SK-N-MC (cell line): ENCODE results near the gene PTPRM.

Source experiments
- DNase-seq: peaks from one replicate; pipeline ENCODE4 v3.0.0-alpha.2; 2011; ENCODE audit warnings: low read depth, low spot score
- H3K27ac ChIP-seq: fragments of 200-600 bp; sonication (generic); 2 replicates; pipeline ENCODE4 v1.5.1; 2016; ENCODE audit warnings: mixed run types
- H3K36me3 ChIP-seq: fragments of 200-600 bp; sonication (generic); 2 replicates; pipeline ENCODE4 v1.6.1; 2017; ENCODE audit warnings: antibody characterized with exemption, low read length, mixed read lengths; ENCODE audit not compliant: insufficient read depth
- H3K4me3 ChIP-seq: fragments of 200-600 bp; sonication (generic); 2 replicates; pipeline ENCODE4 v1.5.1; 2016
- H3K9ac ChIP-seq: fragments of 200-600 bp; sonication (generic); 2 replicates; pipeline ENCODE4 v1.8.0; 2017; ENCODE audit warnings: mixed run types, mixed read lengths; ENCODE audit not compliant: insufficient read length
- H3K9me3 ChIP-seq: fragments of 200-600 bp; sonication (generic); 2 replicates; pipeline ENCODE4 v1.6.1; 2017; ENCODE audit warnings: low read depth, mild to moderate bottlenecking, antibody characterized with exemption, low read length, moderate library complexity, mixed read lengths
- EZH2 ChIP-seq: fragments of 200-600 bp; sonication (generic); IDR thresholded peaks from one replicate; pipeline ENCODE4 v1.6.1; 2017; ENCODE audit warnings: antibody characterized with exemption
- FOXP2 ChIP-seq: optimal IDR thresholded peaks from 2 replicates; pipeline ENCODE3; 2011; ENCODE audit warnings: mild to moderate bottlenecking, moderate library complexity; ENCODE audit not compliant: insufficient read depth; ENCODE audit errors: extremely low read length, control extremely low read depth
- POLR2AphosphoS5 ChIP-seq: IDR thresholded peaks from 2 replicates; pipeline ENCODE4 v1.6.1; 2012; ENCODE audit warnings: mild to moderate bottlenecking, low read depth, low read length, borderline replicate concordance

PTPRM gene

GRCh38 chr18:7566567-7567473 is at the start of gene PTPRM:
Gene PTPRM (plus strand): TSS chr18:7567316. CDS start chr18:7567819, 503 bp downstream.
- Histone ChIP-seq H3K4me3 (peak within 1 kb of the TSS; percentile 79), H3K9ac (peak within 1 kb of the TSS; percentile 45), H3K27ac (no peak within 1 kb of the TSS), H3K36me3 (no peaks in the 10 kb centered on the region), H3K9me3 (no peaks in the 10 kb centered on the region)
- TF ChIP-seq POLR2AphosphoS5 (no peak), EZH2 (no peak), FOXP2 (no peak)
- no peak for DNase-seq

DNA sequence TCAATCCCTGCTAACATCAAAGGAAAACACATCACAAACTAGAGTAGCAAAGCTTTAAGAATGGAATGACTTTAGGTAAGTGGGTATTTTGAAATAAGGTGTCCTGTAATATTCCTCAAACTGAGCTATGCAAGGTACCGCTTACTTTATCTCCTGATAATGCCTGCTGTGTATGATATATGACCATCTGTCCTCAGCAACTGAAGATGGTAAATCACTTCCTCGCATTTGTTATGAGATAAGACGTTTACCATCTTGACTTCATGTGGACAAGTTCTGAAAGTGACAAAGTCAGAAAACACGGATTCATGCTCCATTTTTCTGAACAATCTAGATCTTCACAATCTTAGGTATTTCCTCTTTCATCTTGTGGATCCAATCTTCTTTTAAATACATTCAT is 49.3 kb upstream of the PTPRM start:
- Histone ChIP-seq H3K27ac (no peak overlapping the region), H3K9ac (no peak overlapping the region), H3K36me3 (no peaks in the 10 kb centered on the region), H3K9me3 (no peaks in the 10 kb centered on the region), H3K4me3 (no peak overlapping the region)
- DNase-seq: no peak
- TF ChIP-seq POLR2AphosphoS5 (no peak), FOXP2 (no peak), EZH2 (no peak)

DNA sequence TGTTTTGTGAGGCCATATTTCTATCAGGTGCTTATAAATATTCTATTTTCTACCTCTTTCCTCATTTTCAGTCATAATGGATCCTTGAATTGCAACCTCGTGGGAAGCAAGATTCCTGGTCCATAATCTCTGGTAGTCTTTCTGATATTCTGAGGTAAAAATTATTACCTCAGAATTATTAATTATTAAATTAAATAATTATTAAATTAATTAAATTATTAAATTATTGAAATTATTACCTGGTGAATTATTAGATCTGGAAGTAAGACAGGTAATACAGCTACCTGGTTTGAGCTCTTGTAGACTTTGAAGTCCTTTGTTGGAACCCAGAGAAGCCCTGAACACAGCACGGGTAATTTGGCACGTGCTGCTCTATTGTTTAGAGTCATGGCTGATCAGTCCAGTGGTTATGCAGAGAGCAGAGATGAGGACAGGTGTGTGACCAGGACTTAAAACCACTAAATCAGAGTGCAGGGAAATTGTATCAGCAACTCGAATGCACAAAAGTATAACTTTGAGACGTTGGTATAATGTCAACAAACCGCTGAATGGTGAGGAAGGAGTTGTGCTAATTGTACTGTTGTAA is 46.8 kb upstream of the PTPRM start:
- H3K4me3 ChIP-seq: no peak overlapping the region
- no peak overlapping the region for H3K9ac ChIP-seq
- no peaks in the 10 kb centered on the region for H3K36me3 ChIP-seq
- no peak overlapping the region for H3K27ac ChIP-seq
- H3K9me3 ChIP-seq: no peaks in the 10 kb centered on the region
- TF ChIP-seq FOXP2 (no peak), POLR2AphosphoS5 (no peak), EZH2 (no peak)
- no peak for DNase-seq

DNA sequence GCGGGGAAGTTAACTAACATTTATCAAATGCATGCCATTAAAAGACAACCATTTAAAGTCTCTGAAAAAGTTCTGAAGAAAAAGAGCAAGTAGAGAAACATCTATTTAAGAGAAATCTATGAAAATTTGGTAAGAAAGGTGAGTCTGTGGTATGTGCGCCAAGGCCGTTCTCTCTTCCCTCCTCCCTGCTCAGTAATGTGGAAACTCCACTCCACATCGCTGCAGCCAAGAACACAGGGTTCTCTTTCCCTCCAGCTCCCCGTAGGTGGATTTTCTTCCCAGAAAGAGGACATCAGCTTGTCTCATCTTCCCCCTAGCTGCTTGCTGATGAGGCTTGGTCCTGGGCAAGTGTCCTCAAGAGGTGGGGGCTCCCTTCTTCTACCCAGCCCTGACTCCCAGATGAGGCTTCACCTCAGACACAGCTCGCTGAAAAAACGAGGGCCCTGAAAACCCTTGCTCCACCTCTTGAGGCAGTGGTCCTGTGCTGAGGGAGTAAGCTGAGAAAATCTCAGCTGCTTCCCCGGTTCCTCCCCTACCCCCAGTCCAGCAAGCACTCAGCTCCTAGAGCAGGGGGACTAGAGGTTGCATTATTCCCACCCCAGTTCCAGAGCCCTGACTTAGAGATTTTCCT is 45.8 kb upstream of the PTPRM start:
- Histone ChIP-seq H3K36me3 (no peaks in the 10 kb centered on the region), H3K27ac (no peak overlapping the region), H3K9ac (no peak overlapping the region), H3K9me3 (no peaks in the 10 kb centered on the region), H3K4me3 (no peak overlapping the region)
- TF ChIP-seq POLR2AphosphoS5 (no peak), EZH2 (no peak), FOXP2 (no peak)
- no peak for DNase-seq

DNA sequence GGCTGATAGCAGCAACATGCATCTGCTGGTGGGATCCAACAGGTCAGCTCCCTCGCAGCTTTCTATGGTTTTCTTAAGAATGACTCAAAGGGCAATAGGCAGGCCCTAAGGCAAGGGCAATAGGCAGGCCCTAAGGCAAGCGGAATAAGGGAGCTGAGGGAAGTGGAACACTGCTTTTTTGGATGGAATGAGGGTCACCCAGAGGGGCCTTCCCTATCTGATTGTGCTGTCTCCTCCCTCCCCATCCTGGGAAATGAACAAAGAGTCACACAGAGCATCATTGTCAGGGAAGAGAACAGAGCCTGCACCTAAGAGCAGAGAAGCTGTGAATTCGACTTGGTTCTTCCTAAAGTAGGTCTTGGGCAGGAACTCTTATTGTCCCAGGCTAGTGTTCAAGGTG is 43.3 kb upstream of the PTPRM start:
- Histone ChIP-seq H3K9me3 (no peaks in the 10 kb centered on the region), H3K4me3 (no peak overlapping the region), H3K36me3 (no peaks in the 10 kb centered on the region), H3K27ac (no peak overlapping the region), H3K9ac (no peak overlapping the region)
- no peak for DNase-seq
- TF ChIP-seq EZH2 (no peak), FOXP2 (no peak), POLR2AphosphoS5 (no peak)

GRCh38 chr18:7524786-7525185 is 42.3 kb upstream of the PTPRM start:
- H3K36me3 ChIP-seq: no peaks in the 10 kb centered on the region
- no peak for DNase-seq
- H3K27ac ChIP-seq: no peak overlapping the region
- H3K4me3 ChIP-seq: no peak overlapping the region
- TF ChIP-seq FOXP2: no peak
- no peak for TF ChIP-seq POLR2AphosphoS5
- TF ChIP-seq EZH2: no peak
- no peak overlapping the region for H3K9ac ChIP-seq
- H3K9me3 ChIP-seq: no peaks in the 10 kb centered on the region

DNA sequence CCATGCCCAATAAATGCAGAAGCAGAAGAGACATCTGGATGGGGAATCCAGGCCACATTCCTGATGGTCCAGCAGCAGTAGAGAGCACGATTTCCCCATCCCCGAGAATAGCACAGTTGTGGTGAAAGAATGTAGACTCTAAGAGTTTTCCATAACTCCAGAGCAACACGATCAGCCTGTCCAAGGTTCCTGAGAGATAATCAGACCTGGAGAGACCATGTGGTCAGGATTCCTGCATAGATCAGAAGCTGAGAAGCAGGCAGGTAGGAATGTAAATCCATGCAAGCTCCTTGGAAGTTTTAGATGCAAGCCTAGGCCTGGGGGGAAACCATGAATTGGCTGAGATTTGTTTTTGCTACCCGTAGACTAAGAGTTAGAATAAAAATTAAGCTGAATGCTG is 34.2 kb upstream of the PTPRM start:
- Histone ChIP-seq H3K4me3 (no peak overlapping the region), H3K9ac (no peak overlapping the region)

GRCh38 chr18:7535436-7536205 is 31.5 kb upstream of the PTPRM start:
- no peak for TF ChIP-seq POLR2AphosphoS5

More for the DNA sequence above, 34.2 kb upstream of the PTPRM start:
- H3K36me3 ChIP-seq: no peaks in the 10 kb centered on the region
- TF ChIP-seq FOXP2: no peak
- TF ChIP-seq POLR2AphosphoS5: no peak
- no peak for TF ChIP-seq EZH2
- H3K27ac ChIP-seq: no peak overlapping the region
- H3K9me3 ChIP-seq: no peaks in the 10 kb centered on the region
- DNase-seq: no peak

More at GRCh38 chr18:7535436-7536205, 31.5 kb upstream of the PTPRM start:
- H3K9me3 ChIP-seq: no peaks in the 10 kb centered on the region
- H3K36me3 ChIP-seq: no peaks in the 10 kb centered on the region
- H3K27ac ChIP-seq: no peak overlapping the region
- H3K4me3 ChIP-seq: no peak overlapping the region
- no peak for DNase-seq
- no peak overlapping the region for H3K9ac ChIP-seq
